ENCODE measurements around the gene CHST11. TPM values are rescaled to one million over a fixed set of nuclear protein-coding genes. Genes with fewer than 3 reads are reported as not detected.

The CHST11 gene
- total RNA-seq, 1 donor from 2014 or later = 46.2 TPM

DNA sequence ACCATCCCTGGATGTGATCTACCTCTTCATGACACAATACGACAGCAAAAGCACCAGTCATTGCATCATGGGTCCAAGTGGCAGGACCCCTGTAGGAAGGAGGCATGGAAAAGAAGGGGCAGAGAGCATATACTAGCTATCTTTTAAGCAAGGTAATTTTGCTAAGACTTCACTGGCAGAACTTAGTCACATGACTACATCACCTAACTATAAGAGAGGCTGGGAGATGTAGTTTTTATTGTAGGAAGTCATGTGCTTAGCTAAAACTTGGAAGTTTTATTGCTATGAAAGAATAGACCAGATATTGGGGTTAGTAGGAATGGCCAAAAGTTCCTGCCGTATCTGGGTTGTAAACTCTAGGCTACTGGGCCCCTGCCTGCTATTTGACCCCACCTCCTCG lies 18.6 kb upstream of the CHST11 start:
- no peak overlapping the region for H3K4me3 ChIP-seq
- H3K27ac ChIP-seq = no peak overlapping the region
- H3K36me3 ChIP-seq = no peaks in the 10 kb centered on the region
- H3K4me1 ChIP-seq = no peaks in the 10 kb centered on the region
- H3K9me3 ChIP-seq = no peaks in the 10 kb centered on the region
- TF ChIP-seq, protein P1, sequence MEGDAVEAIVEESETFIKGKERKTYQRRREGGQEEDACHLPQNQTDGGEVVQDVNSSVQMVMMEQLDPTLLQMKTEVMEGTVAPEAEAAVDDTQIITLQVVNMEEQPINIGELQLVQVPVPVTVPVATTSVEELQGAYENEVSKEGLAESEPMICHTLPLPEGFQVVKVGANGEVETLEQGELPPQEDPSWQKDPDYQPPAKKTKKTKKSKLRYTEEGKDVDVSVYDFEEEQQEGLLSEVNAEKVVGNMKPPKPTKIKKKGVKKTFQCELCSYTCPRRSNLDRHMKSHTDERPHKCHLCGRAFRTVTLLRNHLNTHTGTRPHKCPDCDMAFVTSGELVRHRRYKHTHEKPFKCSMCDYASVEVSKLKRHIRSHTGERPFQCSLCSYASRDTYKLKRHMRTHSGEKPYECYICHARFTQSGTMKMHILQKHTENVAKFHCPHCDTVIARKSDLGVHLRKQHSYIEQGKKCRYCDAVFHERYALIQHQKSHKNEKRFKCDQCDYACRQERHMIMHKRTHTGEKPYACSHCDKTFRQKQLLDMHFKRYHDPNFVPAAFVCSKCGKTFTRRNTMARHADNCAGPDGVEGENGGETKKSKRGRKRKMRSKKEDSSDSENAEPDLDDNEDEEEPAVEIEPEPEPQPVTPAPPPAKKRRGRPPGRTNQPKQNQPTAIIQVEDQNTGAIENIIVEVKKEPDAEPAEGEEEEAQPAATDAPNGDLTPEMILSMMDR (IDR thresholded peaks at IDR 0.05) = no peak
- DNase-seq (no peak), ATAC-seq (no peak)
- H3K27me3 ChIP-seq (ENCODE audit: low read depth) = no peaks in the 10 kb centered on the region
- intact Hi-C loops (cut with DNase I) = no loop called here

DNA sequence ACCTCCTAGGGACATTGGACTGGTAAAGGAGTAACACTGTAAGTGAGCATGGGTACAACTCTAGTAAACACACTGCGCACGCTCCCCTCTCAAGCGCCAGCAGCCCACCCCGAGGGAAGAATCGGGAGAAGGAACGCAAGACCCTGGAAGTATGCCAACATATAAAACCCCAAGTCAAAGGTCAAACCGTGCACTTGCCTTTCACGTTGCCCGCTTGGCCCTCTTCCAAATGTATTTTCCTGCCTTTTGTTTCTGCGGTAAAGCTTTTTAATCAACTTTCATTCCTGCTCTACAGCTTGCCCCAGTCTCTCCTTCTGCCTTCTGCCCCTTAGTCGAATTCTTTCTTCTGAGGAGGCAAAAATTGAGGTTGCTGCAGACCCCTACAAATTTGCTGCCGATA lies 17.6 kb upstream of the CHST11 start:
- Histone ChIP-seq H3K27me3 (ENCODE audit: low read depth) (no peaks in the 10 kb centered on the region), H3K27ac (no peak overlapping the region), H3K4me3 (no peak overlapping the region), H3K4me1 (no peaks in the 10 kb centered on the region), H3K36me3 (no peaks in the 10 kb centered on the region), H3K9me3 (no peaks in the 10 kb centered on the region)
- TF ChIP-seq, protein P1 (IDR thresholded peaks at IDR 0.05) = no peak
- ATAC-seq = no peak
- intact Hi-C loops (cut with DNase I) = no loop called here
- DNase-seq = no peak

- H3K36me3 ChIP-seq = no peaks in the 10 kb centered on the region
- no peak for ATAC-seq
- intact Hi-C loops (cut with DNase I) = no loop called here
- no peaks in the 10 kb centered on the region for H3K9me3 ChIP-seq
- no peaks in the 10 kb centered on the region for H3K27me3 ChIP-seq (ENCODE audit: low read depth)
- no peak overlapping the region for H3K4me3 ChIP-seq
- no peak overlapping the region for H3K27ac ChIP-seq
- TF ChIP-seq, protein P1 (IDR thresholded peaks at IDR 0.05) = no peak
- H3K4me1 ChIP-seq = no peaks in the 10 kb centered on the region
- no peak for DNase-seq
Observed at GRCh38 chr12:104443008-104443407, 13.7 kb upstream of the CHST11 start.

GRCh38 chr12:104446646-104447421 lies 9.9 kb upstream of the CHST11 start:
- Histone ChIP-seq H3K27me3 (ENCODE audit: low read depth) (no peaks in the 10 kb centered on the region), H3K4me1 (no peaks in the 10 kb centered on the region), H3K9me3 (no peaks in the 10 kb centered on the region), H3K27ac (no peak overlapping the region), H3K4me3 (no peak overlapping the region), H3K36me3 (no peaks in the 10 kb centered on the region)
- intact Hi-C loops (cut with DNase I) = no loop called here
- DNase-seq (no peak), ATAC-seq (no peak)
- TF ChIP-seq, protein P1 (IDR thresholded peaks at IDR 0.05) = no peak

DNA sequence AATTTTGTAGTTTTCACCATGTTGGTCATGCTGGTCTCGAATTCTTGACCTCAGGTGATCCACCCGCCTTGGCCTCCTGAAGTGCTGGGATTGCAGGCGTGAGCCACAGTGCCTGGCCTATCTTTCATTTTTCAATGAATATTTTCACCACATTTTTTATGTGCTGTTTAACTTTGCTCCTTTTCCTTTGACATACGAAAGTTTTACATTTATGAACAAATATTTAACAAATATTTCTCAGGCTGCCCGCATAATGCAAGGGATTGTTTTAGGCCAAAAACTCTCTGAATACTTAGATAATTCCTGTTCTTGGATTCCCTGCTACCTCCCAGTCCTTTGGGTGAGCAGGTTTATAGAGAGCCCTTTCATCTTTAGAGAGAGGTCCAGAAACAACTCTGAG lies 8.7 kb upstream of the CHST11 start:
- H3K36me3 ChIP-seq = no peaks in the 10 kb centered on the region
- H3K27me3 ChIP-seq (ENCODE audit: low read depth) = no peaks in the 10 kb centered on the region
- H3K4me1 ChIP-seq = no peaks in the 10 kb centered on the region
- H3K4me3 ChIP-seq = no peak overlapping the region
- ATAC-seq (no peak), DNase-seq (no peak)
- no peaks in the 10 kb centered on the region for H3K9me3 ChIP-seq
- no peak overlapping the region for H3K27ac ChIP-seq
- TF ChIP-seq, protein P1 (IDR thresholded peaks at IDR 0.05) = no peak
- intact Hi-C loops (cut with DNase I) = no loop called here

Data from lower lobe of right lung (tissue), 2 donors.